Stimulated activated CD8-positive, alpha-beta memory T cell treated with anti-CD3 and anti-CD28 coated beads, Interleukin-15, amount 100 ng/mL, for 1 hour (primary cell): ENCODE data around the gene DMRT2.

Source experiments
- DNase-seq: peaks from one replicate; pipeline ENCODE4 v3.0.0-alpha.2; 2020; ENCODE audit warnings: low read depth

DMRT2 gene

DNA sequence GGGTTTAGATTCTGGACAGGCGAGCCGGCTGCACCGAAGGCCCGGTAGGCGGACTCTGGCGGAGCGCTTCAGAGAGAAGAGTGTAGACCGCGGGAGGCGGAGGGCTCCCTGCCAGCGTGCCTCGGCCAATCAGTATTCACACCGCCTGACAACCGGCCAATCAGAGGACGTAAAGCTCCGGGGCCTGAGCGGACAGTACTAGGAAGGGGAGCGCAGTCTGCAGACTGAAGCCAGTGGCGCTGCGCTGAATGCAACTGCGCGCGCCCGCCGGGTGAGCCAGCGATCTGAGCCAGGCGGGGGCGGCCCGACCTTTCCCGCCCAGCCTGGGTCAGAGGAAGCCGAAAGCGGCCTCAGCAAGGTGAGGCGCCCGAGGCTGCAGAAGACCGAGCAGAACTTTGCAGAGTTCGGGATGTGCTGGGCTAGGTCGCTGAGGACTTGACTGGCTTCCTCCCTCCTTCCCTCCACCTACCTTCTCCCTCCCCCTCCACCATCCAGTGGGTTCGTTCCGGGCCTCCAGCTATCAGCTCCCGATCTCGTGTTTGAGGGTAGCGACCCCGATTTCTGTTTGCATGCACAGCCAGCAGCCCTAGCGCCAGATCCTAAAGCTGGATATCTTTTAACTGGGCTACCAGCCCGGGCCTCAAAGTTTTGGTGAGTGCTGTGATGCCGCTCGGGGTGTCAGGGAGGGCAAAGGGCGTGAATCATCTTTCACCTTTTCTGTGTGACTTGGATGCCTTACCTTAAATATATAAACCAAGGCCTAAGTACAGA is at the start of gene DMRT2:
DMRT2 (plus strand) TSS at position 233 of the 771 bp plus-strand sequence. CDS start 1,257 bp downstream, outside the sequence.
- no peak for DNase-seq

DNA sequence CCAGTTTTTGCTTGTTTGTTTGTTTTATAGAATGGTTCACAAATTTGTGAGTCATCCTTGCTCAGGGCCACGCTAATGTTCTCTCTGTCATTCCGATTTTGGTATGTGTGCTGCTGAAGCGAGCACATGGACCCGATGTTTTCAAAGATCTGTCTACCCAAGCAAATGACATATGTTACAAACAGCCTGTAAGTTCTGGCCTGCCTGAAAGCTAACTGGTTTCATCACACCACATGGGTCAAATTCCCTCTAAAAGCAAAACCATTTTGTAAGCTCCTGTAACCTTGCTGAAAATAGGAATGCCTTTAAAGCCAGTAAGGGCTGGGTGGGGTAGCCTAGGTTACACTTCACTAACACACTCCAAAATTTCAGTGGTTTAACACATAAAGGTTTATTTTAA is 48.3 kb upstream of the DMRT2 start:
- DNase-seq = no peak

DNA sequence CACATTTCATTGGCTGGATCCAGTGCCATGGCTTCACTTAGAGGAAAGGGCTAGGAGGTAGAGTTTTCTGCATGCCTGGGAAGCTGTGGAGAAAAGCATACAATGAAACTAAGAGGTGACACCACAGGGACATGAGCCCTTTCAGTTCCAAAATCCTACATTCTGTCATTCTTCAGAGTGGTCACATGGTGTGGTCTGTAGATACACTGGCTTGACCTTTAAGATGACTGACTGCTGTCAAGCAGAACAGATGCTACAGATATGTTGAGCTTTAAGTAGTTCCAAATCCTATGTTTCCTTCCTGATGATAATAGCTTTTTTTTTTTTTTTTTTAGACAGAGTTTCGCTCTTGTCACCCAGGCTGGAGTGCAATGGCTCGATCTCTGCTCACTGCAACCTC is 47.5 kb upstream of the DMRT2 start:
- no peak for DNase-seq

DNA sequence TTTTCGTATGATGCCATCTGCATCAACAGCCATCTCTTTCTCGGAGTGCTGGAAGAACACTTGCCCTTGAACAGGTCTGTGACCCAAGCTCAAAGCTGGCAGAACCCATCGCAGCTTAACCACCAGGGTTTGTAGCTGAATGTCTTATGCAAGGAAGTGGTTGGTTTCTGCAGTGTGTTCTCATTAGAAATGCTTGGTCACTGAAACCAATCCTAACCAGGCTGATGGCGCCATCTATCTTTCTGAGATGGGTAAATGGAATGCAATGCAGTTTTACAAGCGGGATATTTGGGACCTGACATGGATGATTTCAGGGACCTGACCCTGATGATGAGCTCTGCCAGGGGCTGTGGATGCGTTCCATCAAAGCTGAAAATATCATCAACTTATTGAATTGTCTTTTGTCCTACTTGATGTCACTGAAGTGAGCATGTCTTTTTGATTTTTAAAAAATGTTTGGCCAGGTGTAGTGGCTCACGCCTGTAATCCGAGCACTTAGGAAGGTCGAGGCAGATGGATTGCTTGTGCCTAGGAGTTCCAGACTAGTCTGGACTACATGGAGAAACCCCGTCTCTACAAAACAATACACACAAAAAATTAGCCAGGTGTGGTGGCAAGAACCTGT is 45.0 kb upstream of the DMRT2 start:
- no peak for DNase-seq

DNA sequence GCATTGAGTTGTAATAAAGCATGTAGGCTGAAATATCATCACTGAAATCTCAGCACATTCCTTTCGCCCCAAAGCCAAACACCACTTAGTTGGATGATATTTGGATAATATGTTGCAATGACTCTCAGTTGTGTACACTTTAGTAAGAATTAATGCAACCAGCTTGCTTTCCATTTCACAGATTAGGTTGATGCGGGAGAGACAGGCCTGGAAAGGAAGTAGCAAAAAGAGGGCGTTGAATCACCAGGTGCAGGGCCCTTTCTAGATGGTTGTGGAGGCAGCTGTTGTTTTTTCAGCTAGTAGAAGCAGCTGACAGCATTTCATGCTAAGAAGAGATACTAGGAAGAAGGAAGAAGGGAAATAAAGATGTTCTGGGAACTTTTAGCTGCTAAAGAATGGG is 42.8 kb upstream of the DMRT2 start:
- no peak for DNase-seq

DNA sequence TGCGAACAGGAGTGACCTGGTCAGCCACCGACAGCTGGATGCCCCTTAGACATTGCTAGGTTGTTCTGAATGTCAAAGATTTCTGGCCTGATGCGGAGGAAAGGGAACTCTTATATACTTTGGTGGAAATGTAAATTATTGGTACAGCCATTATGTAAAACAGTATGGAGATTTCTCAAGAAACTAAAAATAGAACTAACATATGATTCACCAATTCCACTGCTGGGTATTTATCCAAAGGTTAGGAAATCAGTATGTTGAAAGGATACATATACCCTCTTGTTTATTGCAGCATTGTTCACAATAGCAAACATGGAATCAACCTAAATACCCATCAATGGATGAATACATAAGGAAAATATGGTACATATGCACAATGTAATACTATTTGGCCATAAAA is 41.9 kb upstream of the DMRT2 start:
- no peak for DNase-seq

DNA sequence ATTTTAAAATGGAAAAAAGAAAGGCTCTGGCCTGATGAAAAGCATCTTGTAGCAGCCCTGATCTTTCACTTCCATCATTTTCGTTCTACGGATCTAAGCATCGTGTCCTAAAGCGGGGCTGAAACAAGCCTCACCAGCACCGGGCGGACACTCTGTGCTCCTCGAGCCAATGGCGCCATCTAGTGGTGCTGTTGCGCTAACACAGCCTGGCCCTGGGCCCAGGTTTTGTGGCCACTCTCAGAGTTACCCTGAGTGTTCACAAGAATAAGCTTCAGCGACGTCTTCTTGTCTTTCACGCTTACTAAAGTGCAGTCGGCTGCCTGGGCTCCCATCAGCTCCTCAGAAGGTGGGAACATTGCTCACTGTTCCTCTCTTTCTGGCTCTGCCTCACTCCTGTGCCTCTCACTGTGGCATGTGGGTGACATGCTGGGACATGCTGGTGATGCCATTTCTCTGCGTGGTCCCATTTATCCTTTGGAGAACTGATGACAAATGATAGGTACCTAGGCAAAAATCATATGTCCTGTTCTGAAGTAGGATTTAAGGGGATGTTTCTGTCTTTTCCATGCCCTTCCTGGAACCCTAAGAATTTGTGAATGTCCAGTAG is 41.0 kb upstream of the DMRT2 start:
- DNase-seq = peak; percentile 61

DNA sequence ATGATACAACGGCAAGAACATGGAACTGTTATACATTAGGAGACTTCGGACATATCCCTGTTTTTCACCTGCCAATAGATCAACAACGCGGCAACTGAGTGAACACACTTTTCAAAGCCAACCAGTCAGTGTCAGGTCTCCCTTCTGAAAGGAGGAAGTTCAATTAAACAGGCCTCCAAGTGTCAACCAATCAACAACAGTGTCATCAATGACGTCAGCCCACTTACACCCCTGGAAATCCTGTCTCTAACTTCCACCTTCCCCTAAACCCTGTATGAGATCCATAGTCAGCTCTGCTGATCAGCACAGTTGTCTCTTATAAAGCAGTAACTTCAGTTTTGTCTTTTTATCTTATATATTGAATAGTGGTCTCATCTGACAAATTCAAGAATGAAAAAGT is 37.1 kb upstream of the DMRT2 start:
- DNase-seq = no peak

DNA sequence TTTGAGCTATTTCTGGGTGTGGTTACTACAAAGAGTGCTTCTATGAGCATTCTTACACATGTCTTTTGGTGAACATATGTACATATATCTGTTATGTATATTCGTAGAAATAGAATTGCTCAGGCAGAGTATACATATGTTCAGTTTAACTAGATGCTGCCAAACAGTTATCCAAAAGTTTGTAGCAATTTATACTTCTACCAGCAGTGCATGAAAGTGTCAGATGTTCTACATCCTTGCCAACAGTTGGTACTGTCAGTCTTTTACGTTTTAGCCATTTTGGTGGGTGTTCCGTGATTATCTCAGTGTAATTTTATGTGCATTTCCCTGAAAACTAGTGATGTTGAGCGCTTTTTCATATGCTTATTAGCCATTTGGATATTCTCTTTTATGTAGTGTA is 35.9 kb upstream of the DMRT2 start:
- DNase-seq = no peak

DNA sequence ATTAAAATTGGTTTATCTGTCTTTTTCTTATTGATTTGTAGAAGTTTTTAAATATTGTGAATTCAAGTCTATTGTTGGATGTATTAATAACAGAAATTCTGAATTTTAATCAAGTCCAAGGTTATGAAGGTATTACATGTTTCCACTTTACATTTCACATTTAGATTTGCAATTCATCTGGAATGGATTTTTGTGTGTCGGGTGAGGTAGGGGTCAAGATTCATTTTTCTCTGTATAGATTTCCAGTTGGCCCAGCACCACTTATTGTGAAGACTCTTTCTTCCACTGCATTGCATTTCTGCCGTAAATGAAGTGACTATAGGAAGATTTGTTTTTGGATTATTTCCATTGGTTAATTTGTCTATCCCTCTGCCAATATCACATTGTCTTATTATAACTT is 35.5 kb upstream of the DMRT2 start:
- no peak for DNase-seq

DNA sequence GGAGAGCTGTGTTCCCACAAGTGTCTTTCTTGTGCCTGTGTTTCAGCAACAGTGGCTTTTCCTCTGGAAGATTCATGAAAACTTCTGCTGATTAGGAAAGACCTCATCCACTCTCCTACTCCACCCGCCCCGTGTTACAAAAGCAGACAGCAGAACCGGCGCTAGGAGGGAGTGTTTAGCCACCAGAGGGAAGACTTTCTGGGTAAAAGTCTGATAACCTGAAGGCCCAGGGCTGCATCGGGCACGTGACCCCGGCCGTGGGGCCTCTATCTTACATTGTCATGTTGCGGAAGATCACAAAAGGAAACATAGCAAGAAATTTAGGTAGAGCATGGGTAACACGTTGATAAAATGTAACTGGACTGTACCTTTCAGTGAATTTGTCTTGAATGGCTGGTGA is 32.0 kb upstream of the DMRT2 start:
- DNase-seq = no peak

DNA sequence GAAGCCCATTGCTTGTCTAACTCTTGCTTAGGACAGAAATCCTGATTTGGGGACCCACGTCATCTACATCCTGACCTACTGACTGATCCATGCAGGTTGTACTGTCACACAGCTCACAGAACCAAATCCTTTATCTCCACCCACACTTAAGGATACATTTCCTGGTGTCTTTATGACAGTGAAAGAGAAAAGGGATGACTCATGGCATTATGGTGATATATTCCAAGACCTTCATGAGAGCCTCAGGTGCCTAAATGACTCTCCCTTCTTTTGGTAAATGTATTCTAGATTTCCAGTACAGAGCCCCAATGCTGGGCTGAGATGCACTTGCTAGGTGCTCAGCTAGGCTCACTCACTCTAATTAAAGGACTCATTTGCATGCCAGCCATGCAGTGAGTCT is 26.0 kb upstream of the DMRT2 start:
- no peak for DNase-seq

DNA sequence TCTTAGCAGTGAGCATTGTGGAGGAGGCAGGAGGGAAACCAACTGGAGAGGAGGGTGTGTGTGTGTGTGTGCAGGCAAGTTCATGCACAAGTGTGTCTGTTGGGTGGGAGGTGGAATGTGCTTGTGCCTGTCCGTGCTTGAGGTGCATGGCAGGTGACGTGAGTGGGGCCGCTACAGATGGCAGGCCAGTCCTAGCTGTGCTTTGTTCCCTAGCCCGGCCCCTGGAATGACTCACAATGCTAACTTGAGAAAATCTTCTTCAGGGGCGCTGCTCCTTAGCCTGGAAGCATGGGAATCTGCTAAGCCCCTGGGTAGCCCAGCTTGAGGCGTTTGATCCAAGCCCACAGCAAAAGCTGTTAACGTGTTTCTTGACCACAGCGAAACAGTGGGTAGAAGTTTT is 25.0 kb upstream of the DMRT2 start:
- no peak for DNase-seq

DNA sequence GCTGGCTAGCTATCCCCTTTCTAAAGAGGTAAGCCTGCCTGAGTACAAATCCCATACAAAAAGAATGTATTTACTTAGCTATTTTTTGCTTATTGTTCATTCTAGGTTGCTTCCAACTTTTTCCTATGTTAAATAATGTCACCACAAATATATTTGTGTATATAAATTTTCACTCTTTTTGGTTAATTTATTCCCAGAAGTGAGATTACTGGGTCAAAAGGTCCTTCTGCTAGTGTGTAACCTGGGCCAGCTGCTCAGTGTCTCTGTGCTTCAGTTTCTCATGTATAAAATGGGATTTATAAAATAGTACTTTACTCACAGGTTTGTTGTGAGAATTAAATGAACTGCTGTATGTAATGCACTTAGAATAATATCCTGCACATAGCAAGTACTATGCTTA is 23.9 kb upstream of the DMRT2 start:
- DNase-seq = no peak

DNA sequence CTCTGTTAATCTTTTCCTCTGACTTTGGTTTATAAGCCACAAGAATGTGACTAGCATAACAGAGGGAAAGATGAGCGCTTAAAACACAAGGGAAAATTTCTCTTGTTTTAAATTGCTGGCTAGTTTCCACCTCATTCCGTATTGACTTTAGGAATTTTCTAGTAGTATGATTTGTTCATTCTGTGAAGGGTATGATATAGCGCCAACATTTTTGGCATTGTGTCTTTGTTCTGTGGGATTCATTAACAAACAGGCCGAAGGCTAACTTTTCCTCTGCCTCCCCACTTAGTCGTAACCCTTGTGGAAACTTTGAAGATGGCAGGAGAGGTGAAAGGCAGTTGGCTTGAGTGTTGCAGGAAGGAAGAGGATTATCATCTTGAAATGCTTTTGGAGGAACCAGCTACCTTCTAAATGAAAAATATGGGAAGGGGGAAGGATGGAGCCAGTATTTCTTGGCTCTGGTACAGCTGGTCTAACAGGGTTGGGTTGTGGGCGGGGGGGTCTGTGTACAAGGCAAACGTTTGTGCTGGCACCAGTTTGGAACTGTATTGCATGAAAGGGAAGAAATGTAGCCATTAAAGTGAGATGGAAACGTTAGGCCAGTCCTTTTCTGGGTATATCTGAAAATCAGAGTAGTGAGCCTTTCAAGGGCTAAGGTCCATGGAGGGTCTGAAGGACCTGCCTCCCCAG is 21.5 kb upstream of the DMRT2 start:
- DNase-seq = no peak

DNA sequence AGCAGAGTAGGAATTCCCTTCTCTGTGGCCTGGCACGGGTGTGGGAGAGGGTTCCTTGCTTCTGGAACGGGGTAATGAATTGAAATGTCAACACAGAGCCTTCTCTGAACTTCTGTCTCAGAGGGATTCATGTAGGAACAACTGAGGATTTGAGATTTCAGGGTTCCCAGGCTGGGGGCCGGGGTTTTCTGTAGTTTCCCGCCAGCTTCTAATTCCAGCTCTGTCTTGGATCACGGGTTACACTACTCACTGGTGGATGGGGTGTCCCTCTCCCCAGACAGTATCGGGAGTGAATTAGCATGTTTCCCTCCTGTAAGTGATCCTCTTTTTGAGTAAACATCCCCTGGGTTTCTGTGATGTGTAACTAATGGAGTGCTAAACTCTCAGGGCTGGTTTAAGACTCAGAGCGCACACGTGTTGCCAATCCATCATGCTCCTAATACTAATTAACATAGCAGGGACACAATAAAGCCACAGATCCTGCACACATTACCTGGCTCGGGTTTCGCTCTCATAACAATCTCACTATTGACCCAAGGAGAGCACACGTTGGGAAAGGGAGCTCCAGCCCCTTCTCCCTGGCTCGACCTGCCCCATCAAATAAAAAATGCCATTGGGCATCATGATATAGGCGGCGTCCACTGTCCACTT is 18.1 kb upstream of the DMRT2 start:
- DNase-seq = no peak

DNA sequence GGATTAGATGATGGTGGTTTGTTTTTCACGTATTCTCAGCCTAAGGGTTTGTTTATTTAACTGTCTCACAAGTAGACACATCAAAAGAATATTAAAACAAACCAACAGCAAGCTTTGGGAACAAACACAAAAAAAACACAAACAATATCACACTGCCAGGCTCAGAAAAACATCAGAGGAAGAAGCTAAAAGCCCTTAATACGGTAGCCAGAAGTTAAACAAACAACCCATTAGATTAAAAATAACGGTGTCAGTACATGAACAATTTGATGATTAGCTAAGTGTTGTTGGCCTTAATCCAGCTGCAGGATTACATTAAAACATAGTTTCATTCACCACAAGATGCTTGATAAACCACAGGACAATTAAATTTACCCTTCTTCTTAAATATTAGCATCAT is 15.9 kb upstream of the DMRT2 start:
- DNase-seq = no peak

DNA sequence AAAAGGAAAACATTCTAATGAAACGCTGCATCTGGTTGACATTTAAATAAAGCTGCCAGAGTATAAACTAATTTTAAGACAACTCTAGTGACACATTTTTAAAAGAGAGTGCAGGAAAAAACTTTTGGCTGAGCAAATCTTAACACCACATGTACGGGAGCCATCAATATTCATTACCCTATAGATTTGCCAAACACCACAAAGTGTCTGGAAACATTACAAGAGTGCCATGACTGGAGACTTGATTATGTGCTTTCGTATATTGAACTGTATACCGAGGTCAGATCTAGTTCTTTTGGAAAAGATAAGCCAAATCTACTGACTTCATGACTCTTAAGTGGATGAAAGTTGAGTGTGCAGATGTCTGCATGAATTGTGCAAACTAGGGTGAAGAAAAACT is 10.6 kb upstream of the DMRT2 start:
- no peak for DNase-seq

DNA sequence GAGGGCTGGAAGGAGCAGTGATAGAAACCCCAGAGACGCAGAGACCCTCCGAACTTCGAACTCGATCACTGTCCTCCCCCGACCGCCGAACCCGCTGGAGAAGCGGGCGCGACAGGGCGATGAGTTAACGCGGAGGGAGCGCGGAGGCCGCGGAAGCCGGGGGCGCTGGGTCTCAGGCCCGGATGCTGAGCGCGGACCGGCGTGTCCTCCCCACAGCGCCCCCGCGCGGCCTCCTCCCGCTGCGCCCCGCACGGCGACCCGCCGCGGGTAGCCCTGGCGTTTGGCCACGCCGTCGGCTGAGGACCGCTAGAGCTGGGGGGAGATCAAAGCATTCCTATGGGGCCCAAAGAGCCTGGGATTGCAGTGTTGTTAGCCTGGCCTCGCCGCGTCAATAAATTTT is 7.7 kb upstream of the DMRT2 start:
- DNase-seq = no peak

DNA sequence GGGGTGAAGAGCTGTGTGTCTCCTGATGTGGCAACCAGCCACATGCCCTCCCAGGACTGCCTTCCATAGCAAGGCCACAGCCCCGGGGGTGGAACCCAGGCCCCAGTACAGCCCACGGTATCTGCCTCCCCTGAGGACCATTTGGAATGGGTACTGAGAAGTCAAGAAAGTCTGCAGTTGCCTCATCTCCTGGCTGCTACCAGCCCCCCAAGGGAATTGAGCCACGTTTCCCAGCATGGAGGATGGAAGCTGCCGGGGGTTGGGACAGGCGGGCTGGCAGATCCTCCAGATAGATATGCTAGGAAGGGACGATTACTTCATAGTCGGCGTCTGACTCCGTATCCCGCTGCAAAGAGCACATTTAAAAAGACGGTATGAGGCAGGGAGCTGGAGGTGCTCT is 5.5 kb upstream of the DMRT2 start:
- DNase-seq = no peak

DNA sequence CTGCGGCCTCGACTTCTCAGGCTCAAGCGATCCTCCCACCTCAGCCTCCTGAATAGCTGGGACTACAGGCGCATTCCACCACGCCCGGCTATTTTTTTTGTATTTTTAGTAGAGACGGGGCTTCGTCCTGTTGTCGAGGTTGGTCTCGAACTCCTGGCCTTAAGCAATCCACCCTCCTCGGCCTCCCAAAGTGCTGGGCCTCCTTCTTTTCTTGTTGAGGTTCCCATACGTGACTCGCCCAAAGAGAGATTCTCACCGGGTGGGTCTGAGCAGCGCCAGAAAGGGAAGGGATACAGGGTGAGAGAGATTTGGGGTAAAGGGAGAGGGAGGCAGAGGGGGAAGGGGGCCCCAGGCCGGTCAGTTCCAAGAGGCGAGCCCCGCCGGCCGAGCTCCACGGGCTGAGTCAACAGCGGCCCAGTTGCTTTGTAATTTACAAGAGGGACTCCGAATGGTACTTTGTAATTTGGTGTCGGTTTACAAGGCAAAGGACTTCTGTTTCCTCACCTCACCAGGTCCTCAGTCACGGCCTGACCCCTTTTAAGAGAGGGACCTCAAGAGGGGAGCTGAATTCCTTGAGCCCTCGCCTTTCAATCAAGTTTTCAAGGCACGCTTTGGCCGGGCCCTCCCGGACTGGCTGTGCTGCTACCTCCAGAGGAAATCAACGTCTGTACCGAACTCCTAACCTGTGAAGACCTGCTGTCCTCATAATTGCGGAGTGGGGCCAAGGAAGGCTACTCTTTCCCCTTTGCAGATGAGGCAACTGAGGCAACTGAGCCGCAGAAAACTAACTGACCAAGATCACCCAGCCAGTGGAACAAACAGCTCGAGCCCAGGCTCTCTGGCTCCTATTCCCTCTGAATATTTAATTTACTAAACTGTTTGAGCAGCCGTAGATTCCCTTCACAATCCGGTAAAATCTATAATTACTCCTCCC is 3.3 kb upstream of the DMRT2 start:
- no peak for DNase-seq
